Keratinocyte (primary cell): Measurements from ENCODE around the gene TRAPPC3L. TPM values are rescaled to one million over a fixed set of nuclear protein-coding genes. Genes with fewer than 3 reads are reported as not detected.

Experiments used
- DNase-seq: peaks from one replicate; pipeline ENCODE4 v3.0.0-alpha.2; 2011; ENCODE audit warnings: low read depth, missing footprints, low spot score
- FAIRE-seq: peaks from 2 replicates; lab custom pipeline; 2011; peaks lifted over from hg19 to GRCh38; lab: Jason Lieb, UNC
- H2AFZ ChIP-seq: 2 replicates; pipeline ENCODE4 v1.6.0; 2012; ENCODE audit warnings: low read length, control low read depth, inconsistent platforms; ENCODE audit not compliant: control insufficient read depth
- H3K27ac ChIP-seq: 2 replicates; pipeline ENCODE4 v1.5.1; 2011; ENCODE audit warnings: low read length; ENCODE audit not compliant: control insufficient read depth, insufficient read depth
- H3K27me3 ChIP-seq: 3 replicates; pipeline ENCODE4 v1.6.0; 2011; ENCODE audit warnings: low read length; ENCODE audit not compliant: control insufficient read depth, insufficient read depth; ENCODE audit errors: extremely low read depth
- H3K36me3 ChIP-seq, 2 experiments: 2 replicates in 1 of 2; 3 replicates in 1 of 2; pipeline ENCODE4 v1.5.1; 2011; ENCODE audit warnings: low read length in 2 of 2, mild to moderate bottlenecking in 1 of 2; ENCODE audit not compliant: control insufficient read depth in 2 of 2, insufficient read depth in 2 of 2; ENCODE audit errors: extremely low read depth in 1 of 2
- H3K4me1 ChIP-seq: 3 replicates; pipeline ENCODE4 v1.5.1; 2011; ENCODE audit warnings: low read length; ENCODE audit not compliant: control insufficient read depth, insufficient read depth; ENCODE audit errors: extremely low read depth
- H3K4me2 ChIP-seq: 3 replicates; pipeline ENCODE4 v1.6.0; 2011; ENCODE audit warnings: low read depth, low read length; ENCODE audit not compliant: control insufficient read depth, insufficient read depth; ENCODE audit errors: extremely low read depth
- H3K4me3 ChIP-seq, 3 experiments: fragments of 200-600 bp in 1 of 3; sonication (generic) in 1 of 3; 2 replicates in 2 of 3; 3 replicates in 1 of 3; pipeline ENCODE4 v1.5.1; 2011 to 2016; ENCODE audit warnings: low read length in 3 of 3, mild to moderate bottlenecking in 3 of 3, control low read depth in 2 of 3, inconsistent platforms in 1 of 3, low read depth in 1 of 3, mixed read lengths in 1 of 3, mixed run types in 1 of 3, moderate library complexity in 1 of 3; ENCODE audit not compliant: control insufficient read depth in 2 of 3, insufficient read depth in 2 of 3; ENCODE audit errors: extremely low read depth in 1 of 3
- H3K79me2 ChIP-seq: 2 replicates; pipeline ENCODE4 v1.6.0; 2012; ENCODE audit warnings: low read length; ENCODE audit not compliant: control insufficient read depth, insufficient read depth
- H3K9ac ChIP-seq: 3 replicates; pipeline ENCODE4 v1.6.0; 2011; ENCODE audit warnings: low read length; ENCODE audit not compliant: control insufficient read depth, insufficient read depth; ENCODE audit errors: extremely low read depth
- H3K9me1 ChIP-seq: 3 replicates; pipeline ENCODE4 v1.6.0; 2011; ENCODE audit warnings: low read length; ENCODE audit not compliant: control insufficient read depth, insufficient read depth; ENCODE audit errors: extremely low read depth
- H3K9me3 ChIP-seq: 2 replicates; pipeline ENCODE4 v1.5.1; 2012; ENCODE audit warnings: low read depth, low read length; ENCODE audit not compliant: control insufficient read depth
- H4K20me1 ChIP-seq: 3 replicates; pipeline ENCODE4 v1.6.0; 2011; ENCODE audit warnings: low read length; ENCODE audit not compliant: control insufficient read depth, insufficient read depth; ENCODE audit errors: extremely low read depth
- EZH2 ChIP-seq: IDR thresholded peaks from one replicate; pipeline ENCODE4 v1.6.1; 2012; ENCODE audit warnings: inconsistent platforms, mild to moderate bottlenecking, low read length, moderate library complexity
- dilution Hi-C: fragments of 300-500 bp; cut with MboI; formaldehyde crosslinking; loops from one replicate; pipeline ENCODE4 v1.7.0; 2020; ENCODE audit warnings: low sequenced_read_pairs; ENCODE audit not compliant: extremely low pct_ligation_motif_present
- polyA plus RNA-seq, 5 experiments: library from polyadenylated mRNA; depleted of rRNA in 3 of 5; stranded (reverse) in 3 of 5; stranded (forward) in 1 of 5; unstranded in 1 of 5; fragments of >200 nt; gene quantifications; 1 replicate in 1 of 5; 2 replicates in 3 of 5; 3 replicates in 1 of 5; pipeline versions ENCODE4 v1.2.1 to v1.2.3, GENCODE V29; 2011 to 2012; ENCODE audit warnings: missing spikeins in 2 of 5, low read depth in 1 of 5, low replicate concordance in 1 of 5
- TF ChIP-seq, protein P1 (sequence below), 3 experiments: IDR thresholded peaks in 1 of 3; conservative IDR thresholded peaks in 1 of 3; optimal IDR thresholded peaks in 1 of 3; 2 replicates in 2 of 3; 3 replicates in 1 of 3; pipeline versions ENCODE3 to v1.5.1; 2011; ENCODE audit warnings: low read length in 3 of 3, mild to moderate bottlenecking in 3 of 3, moderate library complexity in 2 of 3, control low read depth in 1 of 3, inconsistent platforms in 1 of 3; ENCODE audit not compliant: insufficient read depth in 2 of 3; ENCODE audit errors: extremely low read depth in 1 of 3

TRAPPC3L gene
- polyA plus RNA-seq, 1 donor (not counting 4 experiments of a cell fraction or from before 2014, with no cell fraction given), result 0.31 TPM

GRCh38 chr6:116445102-116445501, 100.4 kb downstream of the TRAPPC3L start:
- Histone ChIP-seq H3K27me3 (no peaks in the 10 kb centered on the region), H3K27ac (no peak overlapping the region), H3K79me2 (no peaks in the 10 kb centered on the region), H3K36me3 (no peaks in the 10 kb centered on the region), H2AFZ (no peak overlapping the region), H3K4me2 (no peak overlapping the region), H3K4me3 (no peak overlapping the region), H3K4me1 (peaks cover 24% of the 10 kb centered on the region), H3K9me3 (no peaks in the 10 kb centered on the region), H3K9me1 (no peaks in the 10 kb centered on the region), H3K9ac (no peak overlapping the region), H4K20me1 (no peaks in the 10 kb centered on the region)
- no peak for DNase-seq
- TF ChIP-seq EZH2, result no peak
- TF ChIP-seq, protein P1, sequence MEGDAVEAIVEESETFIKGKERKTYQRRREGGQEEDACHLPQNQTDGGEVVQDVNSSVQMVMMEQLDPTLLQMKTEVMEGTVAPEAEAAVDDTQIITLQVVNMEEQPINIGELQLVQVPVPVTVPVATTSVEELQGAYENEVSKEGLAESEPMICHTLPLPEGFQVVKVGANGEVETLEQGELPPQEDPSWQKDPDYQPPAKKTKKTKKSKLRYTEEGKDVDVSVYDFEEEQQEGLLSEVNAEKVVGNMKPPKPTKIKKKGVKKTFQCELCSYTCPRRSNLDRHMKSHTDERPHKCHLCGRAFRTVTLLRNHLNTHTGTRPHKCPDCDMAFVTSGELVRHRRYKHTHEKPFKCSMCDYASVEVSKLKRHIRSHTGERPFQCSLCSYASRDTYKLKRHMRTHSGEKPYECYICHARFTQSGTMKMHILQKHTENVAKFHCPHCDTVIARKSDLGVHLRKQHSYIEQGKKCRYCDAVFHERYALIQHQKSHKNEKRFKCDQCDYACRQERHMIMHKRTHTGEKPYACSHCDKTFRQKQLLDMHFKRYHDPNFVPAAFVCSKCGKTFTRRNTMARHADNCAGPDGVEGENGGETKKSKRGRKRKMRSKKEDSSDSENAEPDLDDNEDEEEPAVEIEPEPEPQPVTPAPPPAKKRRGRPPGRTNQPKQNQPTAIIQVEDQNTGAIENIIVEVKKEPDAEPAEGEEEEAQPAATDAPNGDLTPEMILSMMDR (optimal IDR thresholded peaks at IDR 0.05 in 1 of 3, IDR thresholded peaks at IDR 0.05 in 1 of 3, conservative IDR thresholded peaks at IDR 0.05 in 1 of 3; ENCODE audit: extremely low read depth in 1 of 3, insufficient read depth in 2 of 3, low read length in 3 of 3), result no peak
- dilution Hi-C loops, result no loop called here
- no peak for FAIRE-seq

Other genes with a start within 250 kb of the TRAPPC3L start
- 87.6 to 144 TPM (median 99.7 TPM) in 3 replicates for gene DSE, start 174.7 kb downstream of the TRAPPC3L start, polyA plus RNA-seq
- 0.47 to 0.59 TPM (median 0.51 TPM) in 3 replicates for gene CALHM6, start 84.3 kb downstream of the TRAPPC3L start, polyA plus RNA-seq
- gene CALHM5, start 34.0 kb downstream of the TRAPPC3L start, polyA plus RNA-seq, result 0.80 to 2.9 TPM (median 0.94 TPM) in 3 replicates
- 0.33 to 0.57 TPM (median 0.41 TPM) in 3 replicates for gene CALHM4, start 8.1 kb upstream of the TRAPPC3L start, polyA plus RNA-seq
- gene RWDD1, start 25.8 kb upstream of the TRAPPC3L start, polyA plus RNA-seq, result 35.9 to 61.7 TPM (median 41.7 TPM) in 3 replicates
- 0.10 to 0.12 TPM (median 0.11 TPM) in 3 replicates for gene RSPH4A, start 70.8 kb upstream of the TRAPPC3L start, polyA plus RNA-seq
- 8.6 to 21.7 TPM (median 17.7 TPM) in 3 replicates for gene ZUP1, start 123.1 kb upstream of the TRAPPC3L start, polyA plus RNA-seq
- 1.7 to 3.1 TPM (median 1.7 TPM) in 3 replicates for gene KPNA5, start 135.5 kb upstream of the TRAPPC3L start, polyA plus RNA-seq
- gene FAM162B, start 220.0 kb upstream of the TRAPPC3L start, polyA plus RNA-seq, result not detected in 3 replicates